ENCODE results near the gene GABRP. TPM values are rescaled to one million over a fixed set of nuclear protein-coding genes. Genes with fewer than 3 reads are reported as not detected.

GABRP gene
- total RNA-seq, 4 donors from 2014 or later: 2.1 TPM; not detected in 3

DNA sequence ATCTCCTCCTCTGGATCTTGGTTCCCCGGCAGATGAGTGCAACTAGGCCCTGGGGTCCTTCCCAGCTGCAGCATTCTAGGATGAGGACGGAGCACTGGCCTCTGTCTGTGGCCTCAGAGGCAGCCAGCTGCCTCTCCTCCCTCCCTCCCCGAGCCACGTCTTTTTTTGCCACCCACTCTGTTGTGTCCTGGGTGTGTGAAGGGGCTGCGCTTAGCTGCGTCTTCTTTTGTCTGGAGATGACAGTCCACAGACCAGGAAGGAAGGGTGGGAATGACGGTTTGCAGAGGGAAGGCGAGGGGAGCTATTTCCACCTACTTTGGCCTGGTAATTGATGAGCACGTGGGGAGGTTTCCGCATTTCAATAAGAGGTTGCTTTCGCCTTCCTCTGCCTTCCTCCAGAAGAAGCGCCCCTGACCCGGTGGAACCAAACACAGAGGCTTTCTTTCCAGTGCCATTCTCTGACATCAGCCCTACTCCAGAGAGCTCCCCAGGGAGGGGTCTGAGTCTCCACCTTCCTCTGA is 34.5 kb upstream of the GABRP start:
- Histone ChIP-seq H3K36me3 (no peaks in the 10 kb centered on the region), H3K4me3 (no peak overlapping the region), H3K9me3 (no peaks in the 10 kb centered on the region), H3K4me1 (peaks cover 0 to 33% (median 13%) of the 10 kb centered on the region in 3 donors), H3K27me3 (peaks cover 34% of the 10 kb centered on the region), H3K27ac (no peak overlapping the region)
- WGBS, 2 donors (ENCODE audit: low coverage in 1 of 2): 70 to 73% methylated on average over 4 to 5 of the region's 13 CpGs
- no peak for ATAC-seq
- TF ChIP-seq POLR2AphosphoS5 (IDR thresholded peaks at IDR 0.05) (no peak), EP300 (IDR thresholded peaks at IDR 0.05) (no peak), POLR2A (IDR thresholded peaks at IDR 0.05) (no peak)
- TF ChIP-seq, protein P1, sequence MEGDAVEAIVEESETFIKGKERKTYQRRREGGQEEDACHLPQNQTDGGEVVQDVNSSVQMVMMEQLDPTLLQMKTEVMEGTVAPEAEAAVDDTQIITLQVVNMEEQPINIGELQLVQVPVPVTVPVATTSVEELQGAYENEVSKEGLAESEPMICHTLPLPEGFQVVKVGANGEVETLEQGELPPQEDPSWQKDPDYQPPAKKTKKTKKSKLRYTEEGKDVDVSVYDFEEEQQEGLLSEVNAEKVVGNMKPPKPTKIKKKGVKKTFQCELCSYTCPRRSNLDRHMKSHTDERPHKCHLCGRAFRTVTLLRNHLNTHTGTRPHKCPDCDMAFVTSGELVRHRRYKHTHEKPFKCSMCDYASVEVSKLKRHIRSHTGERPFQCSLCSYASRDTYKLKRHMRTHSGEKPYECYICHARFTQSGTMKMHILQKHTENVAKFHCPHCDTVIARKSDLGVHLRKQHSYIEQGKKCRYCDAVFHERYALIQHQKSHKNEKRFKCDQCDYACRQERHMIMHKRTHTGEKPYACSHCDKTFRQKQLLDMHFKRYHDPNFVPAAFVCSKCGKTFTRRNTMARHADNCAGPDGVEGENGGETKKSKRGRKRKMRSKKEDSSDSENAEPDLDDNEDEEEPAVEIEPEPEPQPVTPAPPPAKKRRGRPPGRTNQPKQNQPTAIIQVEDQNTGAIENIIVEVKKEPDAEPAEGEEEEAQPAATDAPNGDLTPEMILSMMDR (IDR thresholded peaks at IDR 0.05): no peak

DNA sequence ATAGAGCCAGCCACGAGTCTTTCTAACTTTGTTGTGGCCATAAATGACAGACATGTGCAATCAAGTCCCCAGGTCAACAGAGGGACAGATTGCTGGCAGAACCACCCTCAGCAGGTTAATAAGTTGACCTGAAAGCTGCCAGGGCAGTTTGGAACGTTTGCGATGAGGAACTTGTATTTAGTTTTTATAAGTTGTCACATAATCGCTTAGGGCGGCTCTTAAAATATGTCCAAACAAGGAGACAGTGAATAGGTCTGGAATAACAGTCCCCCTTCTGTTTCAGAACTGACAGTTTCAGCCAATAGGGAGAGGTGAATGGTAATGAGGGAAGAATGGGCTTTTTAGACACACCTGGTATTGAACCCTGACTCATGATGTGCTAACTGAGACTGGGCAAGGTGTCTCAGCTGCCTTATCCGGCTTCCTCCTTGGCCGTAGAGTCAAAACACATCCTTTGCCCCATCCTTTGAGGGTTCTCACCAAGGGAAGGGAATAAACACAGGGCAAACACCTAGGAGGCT is 33.6 kb upstream of the GABRP start:
- 88 to 90% methylated on average over 4 to 7 of the region's 7 CpGs for WGBS, 2 donors (ENCODE audit: low coverage in 1 of 2)
- no peak for ATAC-seq
- H3K4me1 ChIP-seq: peaks cover 0 to 24% (median 5%) of the 10 kb centered on the region in 3 donors
- TF ChIP-seq POLR2A (IDR thresholded peaks at IDR 0.05): no peak
- TF ChIP-seq, protein P1 (IDR thresholded peaks at IDR 0.05): no peak
- no peak for TF ChIP-seq POLR2AphosphoS5 (IDR thresholded peaks at IDR 0.05)
- no peak for TF ChIP-seq EP300 (IDR thresholded peaks at IDR 0.05)
- no peaks in the 10 kb centered on the region for H3K36me3 ChIP-seq
- no peaks in the 10 kb centered on the region for H3K9me3 ChIP-seq
- H3K4me3 ChIP-seq: no peak overlapping the region
- no peak overlapping the region for H3K27ac ChIP-seq
- peaks cover 29% of the 10 kb centered on the region for H3K27me3 ChIP-seq

DNA sequence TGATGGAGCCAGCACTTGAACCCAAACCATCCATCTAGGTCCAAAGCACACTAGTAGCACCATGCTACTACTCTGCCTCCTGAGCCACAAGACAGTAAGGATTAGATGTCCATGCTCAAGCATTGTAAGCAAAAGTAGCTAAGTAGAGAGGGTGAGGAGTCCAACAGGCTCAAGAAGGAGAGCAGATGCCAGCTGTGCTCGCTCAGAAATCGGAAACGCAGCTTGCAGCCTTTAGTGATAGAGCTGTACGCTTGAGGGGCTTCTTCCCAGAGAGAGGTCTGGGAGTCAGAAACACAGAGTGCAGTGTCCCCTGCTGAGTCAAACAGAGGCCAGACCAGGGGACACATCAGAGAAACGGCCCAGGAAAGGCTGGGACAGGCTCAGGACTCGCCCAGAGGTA is 32.7 kb upstream of the GABRP start:
- WGBS, 2 donors (ENCODE audit: low coverage in 1 of 2): 64 to 77% methylated on average over 6 of the region's 6 CpGs
- H3K9me3 ChIP-seq: no peaks in the 10 kb centered on the region
- ATAC-seq: no peak
- no peak for TF ChIP-seq EP300 (IDR thresholded peaks at IDR 0.05)
- TF ChIP-seq, protein P1 (IDR thresholded peaks at IDR 0.05): no peak
- TF ChIP-seq POLR2AphosphoS5 (IDR thresholded peaks at IDR 0.05): no peak
- no peak for TF ChIP-seq POLR2A (IDR thresholded peaks at IDR 0.05)
- no peaks in the 10 kb centered on the region for H3K36me3 ChIP-seq
- peaks cover 0 to 15% (median 0%) of the 10 kb centered on the region in 3 donors for H3K4me1 ChIP-seq
- H3K27ac ChIP-seq: no peak overlapping the region
- no peak overlapping the region for H3K4me3 ChIP-seq
- H3K27me3 ChIP-seq: peaks cover 21% of the 10 kb centered on the region

DNA sequence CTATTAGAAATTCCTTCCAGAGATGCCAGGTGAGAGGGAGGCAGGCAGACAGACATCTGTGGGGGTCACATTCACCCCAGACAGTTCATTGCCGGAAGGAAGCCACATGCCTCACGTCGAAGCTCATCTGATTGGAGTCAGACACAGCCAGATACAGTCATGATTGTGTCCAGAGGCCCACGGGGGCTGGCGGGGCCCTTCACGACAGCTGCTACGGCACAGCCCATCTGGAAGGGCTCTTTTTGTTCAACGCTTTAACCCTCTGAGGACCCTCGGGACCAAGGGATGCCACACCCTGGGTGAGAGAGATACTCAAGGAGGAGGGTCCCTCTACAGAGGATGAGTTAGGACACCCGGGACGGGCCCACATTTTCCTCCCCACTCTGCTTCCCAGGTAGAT is 31.9 kb upstream of the GABRP start:
- TF ChIP-seq EP300 (IDR thresholded peaks at IDR 0.05) (no peak), POLR2A (IDR thresholded peaks at IDR 0.05) (no peak), POLR2AphosphoS5 (IDR thresholded peaks at IDR 0.05) (no peak)
- TF ChIP-seq, protein P1 (IDR thresholded peaks at IDR 0.05): no peak
- Histone ChIP-seq H3K36me3 (no peaks in the 10 kb centered on the region), H3K4me3 (no peak overlapping the region), H3K4me1 (peaks cover 0 to 12% (median 3%) of the 10 kb centered on the region in 3 donors), H3K27ac (no peak overlapping the region), H3K9me3 (no peaks in the 10 kb centered on the region), H3K27me3 (peaks cover 13% of the 10 kb centered on the region)
- WGBS, 2 donors (ENCODE audit: low coverage in 1 of 2): 29% methylated on average over 5 of the region's 11 CpGs; no CpG with 5 or more reads in 1 of the 2 donors
- ATAC-seq: no peak
